ENCODE measurements around the gene SEC22C. TPM values are rescaled to one million over a fixed set of nuclear protein-coding genes. Genes with fewer than 3 reads are reported as not detected.

The SEC22C gene
- total RNA-seq, 2 donors from 2014 or later: 47.1 to 49.7 TPM

DNA sequence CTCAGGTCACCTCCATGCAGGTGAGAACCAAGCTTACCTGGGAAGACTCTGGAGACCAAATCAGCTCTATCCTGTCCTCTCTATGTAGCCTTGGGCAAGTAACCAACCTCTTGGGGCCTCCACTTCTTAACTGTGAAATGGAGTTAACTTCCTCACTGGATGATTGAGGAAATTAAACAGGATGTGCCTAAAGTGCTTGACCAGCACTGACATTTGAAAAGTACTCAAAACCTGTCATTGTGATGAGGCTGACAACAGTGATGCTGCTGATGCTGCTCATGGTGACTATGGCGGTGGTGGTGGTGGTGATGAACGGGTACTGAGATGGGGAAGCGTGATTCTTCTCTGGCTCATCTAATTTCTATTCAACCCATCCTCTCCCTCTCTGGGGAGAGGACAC lies 57.0 kb downstream of the SEC22C start:
- H3K27ac Mint-ChIP-seq: no peak overlapping the region
- ATAC-seq: no peak

DNA sequence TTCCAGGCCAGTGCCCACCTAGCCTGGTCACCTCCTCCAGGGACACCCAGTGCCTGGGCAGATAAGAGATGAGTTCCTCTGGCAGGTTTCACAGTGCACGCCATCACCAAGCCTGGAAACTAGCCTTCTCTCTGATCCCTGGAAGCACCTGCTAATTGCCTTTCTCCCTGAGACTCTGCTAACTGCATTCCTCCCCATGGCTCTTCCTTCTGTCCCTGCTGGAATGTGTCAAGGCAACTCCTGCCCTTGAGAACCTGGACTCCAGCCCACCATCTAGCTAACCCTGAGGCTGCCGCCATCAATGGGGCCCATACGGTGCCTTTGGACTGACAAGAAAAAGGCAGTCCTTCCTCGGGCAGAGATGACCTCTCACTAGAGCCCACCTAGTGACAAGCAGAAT lies 60.9 kb downstream of the SEC22C start:
- no peak for DNase-seq (ENCODE audit: low spot score)
- Mint-ChIP-seq H3K4me1 (ENCODE audit: low read depth in 2 of 2) (no peaks in the 10 kb centered on the region), H3K36me3 (no peaks in the 10 kb centered on the region), H3K9me3 (no peaks in the 10 kb centered on the region), H3K27ac (no peak overlapping the region), H3K4me3 (no peak overlapping the region), H3K27me3 (no peaks in the 10 kb centered on the region)
- ATAC-seq: no peak

More for the DNA sequence above, 57.0 kb downstream of the SEC22C start:
- H3K4me3 Mint-ChIP-seq: no peak overlapping the region
- no peaks in the 10 kb centered on the region for H3K9me3 Mint-ChIP-seq
- no peaks in the 10 kb centered on the region for H3K36me3 Mint-ChIP-seq
- no peaks in the 10 kb centered on the region for H3K27me3 Mint-ChIP-seq
- DNase-seq (ENCODE audit: low spot score): no peak
- H3K4me1 Mint-ChIP-seq (ENCODE audit: low read depth in 2 of 2): peaks cover 4 to 7% of the 10 kb centered on the region in 2 donors

DNA sequence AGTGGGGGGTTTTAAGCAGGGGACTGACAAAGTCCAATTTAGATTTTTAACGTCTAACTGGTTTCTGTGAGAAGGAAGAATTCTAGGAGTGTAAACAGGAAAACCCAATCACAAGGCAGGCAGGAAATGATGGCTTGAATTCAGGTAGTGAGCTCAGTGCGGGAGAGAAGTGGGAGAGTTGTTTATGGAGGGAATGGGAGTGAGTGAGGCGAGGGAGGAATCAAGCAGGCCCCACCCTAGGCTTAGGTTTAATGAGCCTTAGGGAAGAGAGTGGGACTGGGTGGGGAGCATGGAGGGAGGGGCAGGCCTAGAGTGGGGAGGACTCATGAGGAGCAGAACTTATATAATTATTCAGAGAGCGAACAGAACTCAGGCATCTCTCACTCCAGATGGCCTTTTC lies 61.4 kb downstream of the SEC22C start:
- no peaks in the 10 kb centered on the region for H3K4me1 Mint-ChIP-seq (ENCODE audit: low read depth in 2 of 2)
- H3K4me3 Mint-ChIP-seq: no peak overlapping the region
- H3K27me3 Mint-ChIP-seq: no peaks in the 10 kb centered on the region
- no peak overlapping the region for H3K27ac Mint-ChIP-seq
- DNase-seq (ENCODE audit: low spot score) (no peak), ATAC-seq (no peak)
- no peaks in the 10 kb centered on the region for H3K9me3 Mint-ChIP-seq
- H3K36me3 Mint-ChIP-seq: no peaks in the 10 kb centered on the region

DNA sequence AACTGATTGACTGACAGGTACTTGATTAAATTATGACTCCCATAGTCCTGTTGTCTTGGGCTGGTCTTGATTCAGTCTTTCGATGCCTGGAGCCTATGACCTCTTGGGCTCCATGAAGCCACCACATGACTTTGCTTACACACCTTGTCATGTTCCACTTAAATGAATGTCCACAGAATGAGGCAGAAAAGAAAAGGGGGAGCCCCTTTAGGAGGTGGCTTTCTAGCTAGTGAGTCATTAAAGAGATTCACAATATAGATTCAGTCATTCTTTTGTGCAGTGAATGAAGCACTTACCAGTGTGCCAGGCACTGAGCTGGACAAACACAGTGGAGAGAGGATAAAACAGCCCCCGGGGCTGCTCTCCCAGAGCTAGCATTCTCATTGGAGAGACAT lies 62.2 kb downstream of the SEC22C start:
- no peaks in the 10 kb centered on the region for H3K4me1 Mint-ChIP-seq (ENCODE audit: low read depth in 2 of 2)
- no peaks in the 10 kb centered on the region for H3K36me3 Mint-ChIP-seq
- no peak overlapping the region for H3K4me3 Mint-ChIP-seq
- no peaks in the 10 kb centered on the region for H3K27me3 Mint-ChIP-seq
- H3K27ac Mint-ChIP-seq: no peak overlapping the region
- DNase-seq (ENCODE audit: low spot score) (no peak), ATAC-seq (no peak)
- no peaks in the 10 kb centered on the region for H3K9me3 Mint-ChIP-seq

DNA sequence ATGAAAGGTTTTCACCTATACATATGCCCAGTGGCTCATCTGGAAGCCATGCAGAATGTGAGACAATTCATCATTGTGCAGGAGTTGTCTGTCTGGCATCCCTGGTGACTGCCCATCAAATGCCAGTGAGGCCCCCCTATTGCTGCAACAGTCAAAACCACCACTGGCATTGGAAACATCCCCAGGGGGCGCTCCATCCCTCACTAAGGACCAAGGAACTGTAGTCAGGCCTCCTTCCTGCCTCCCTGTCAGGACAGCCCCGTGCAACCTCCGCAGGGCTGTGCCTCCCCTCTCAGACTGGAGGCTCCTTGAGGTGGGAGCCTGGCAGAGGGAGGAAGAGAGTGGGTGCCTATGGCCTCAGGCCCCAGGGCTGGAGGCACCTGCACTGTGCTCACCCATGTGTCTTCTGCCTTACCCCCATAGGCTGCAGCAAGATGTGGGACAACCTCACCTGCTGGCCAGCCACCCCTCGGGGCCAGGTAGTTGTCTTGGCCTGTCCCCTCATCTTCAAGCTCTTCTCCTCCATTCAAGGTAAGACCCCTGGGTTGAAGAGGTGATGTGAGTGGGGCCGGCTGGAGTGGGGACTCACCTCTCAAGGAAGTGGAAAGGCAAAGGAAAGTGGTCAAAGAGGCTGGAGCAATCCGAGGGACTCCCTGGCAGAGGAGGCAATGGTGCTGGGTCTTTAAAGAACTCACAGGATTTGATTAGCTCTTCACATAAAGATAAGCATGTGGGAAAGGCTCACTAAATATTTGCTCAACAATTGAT lies 62.8 kb downstream of the SEC22C start:
- DNase-seq (ENCODE audit: low spot score) (no peak), ATAC-seq (peak in 1 of 2 donors; percentile 12)
- Mint-ChIP-seq H3K27me3 (no peaks in the 10 kb centered on the region), H3K36me3 (no peaks in the 10 kb centered on the region), H3K4me3 (no peak overlapping the region), H3K4me1 (ENCODE audit: low read depth in 2 of 2) (no peaks in the 10 kb centered on the region), H3K9me3 (no peaks in the 10 kb centered on the region), H3K27ac (no peak overlapping the region)

DNA sequence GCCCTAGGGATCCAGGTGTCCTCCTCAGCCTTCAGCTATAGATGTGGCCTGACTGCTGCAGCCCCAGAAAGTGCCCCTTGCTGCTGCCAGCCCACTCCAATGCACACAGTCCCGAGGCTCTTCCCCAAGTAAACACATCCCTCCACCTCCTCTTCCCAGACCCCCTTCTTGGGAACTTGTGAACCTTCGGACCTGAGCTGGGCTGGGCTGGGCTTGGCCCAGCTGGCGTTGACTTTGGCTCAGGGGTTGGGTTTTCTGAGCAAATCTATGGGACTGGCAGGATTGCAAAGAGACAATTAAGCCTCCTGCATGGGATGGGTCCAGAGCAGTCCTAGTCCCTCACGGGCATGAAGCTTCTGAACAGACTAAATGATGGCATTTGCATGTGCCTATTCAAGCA lies 64.7 kb downstream of the SEC22C start:
- Mint-ChIP-seq H3K9me3 (no peaks in the 10 kb centered on the region), H3K36me3 (no peaks in the 10 kb centered on the region), H3K27ac (no peak overlapping the region), H3K4me3 (no peak overlapping the region), H3K4me1 (ENCODE audit: low read depth in 2 of 2) (no peaks in the 10 kb centered on the region), H3K27me3 (no peaks in the 10 kb centered on the region)
- no peak for ATAC-seq
- no peak for DNase-seq (ENCODE audit: low spot score)

DNA sequence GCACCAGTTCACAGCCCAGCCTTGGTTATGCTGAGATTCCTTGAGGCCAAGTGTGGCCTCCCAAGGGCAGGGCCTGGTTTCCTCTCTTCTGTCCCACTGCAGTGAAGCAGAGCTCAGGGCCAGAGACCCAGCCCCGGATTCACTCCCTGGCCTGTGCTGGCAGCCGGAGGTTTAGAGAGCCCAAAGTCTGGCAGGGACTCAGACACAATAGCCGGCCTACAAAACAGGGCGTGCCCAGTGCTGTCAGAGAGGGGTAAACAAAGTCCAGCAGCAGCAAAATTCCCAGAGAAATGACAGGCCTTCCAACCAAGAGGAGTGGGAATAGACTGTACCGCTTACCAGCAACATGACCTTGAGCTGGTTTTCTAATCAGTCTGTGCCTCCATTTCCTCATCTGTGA lies 65.3 kb downstream of the SEC22C start:
- H3K36me3 Mint-ChIP-seq: no peaks in the 10 kb centered on the region
- H3K9me3 Mint-ChIP-seq: no peaks in the 10 kb centered on the region
- H3K4me1 Mint-ChIP-seq (ENCODE audit: low read depth in 2 of 2): no peaks in the 10 kb centered on the region
- DNase-seq (ENCODE audit: low spot score) (no peak), ATAC-seq (no peak)
- no peak overlapping the region for H3K27ac Mint-ChIP-seq
- no peak overlapping the region for H3K4me3 Mint-ChIP-seq
- H3K27me3 Mint-ChIP-seq: no peaks in the 10 kb centered on the region

DNA sequence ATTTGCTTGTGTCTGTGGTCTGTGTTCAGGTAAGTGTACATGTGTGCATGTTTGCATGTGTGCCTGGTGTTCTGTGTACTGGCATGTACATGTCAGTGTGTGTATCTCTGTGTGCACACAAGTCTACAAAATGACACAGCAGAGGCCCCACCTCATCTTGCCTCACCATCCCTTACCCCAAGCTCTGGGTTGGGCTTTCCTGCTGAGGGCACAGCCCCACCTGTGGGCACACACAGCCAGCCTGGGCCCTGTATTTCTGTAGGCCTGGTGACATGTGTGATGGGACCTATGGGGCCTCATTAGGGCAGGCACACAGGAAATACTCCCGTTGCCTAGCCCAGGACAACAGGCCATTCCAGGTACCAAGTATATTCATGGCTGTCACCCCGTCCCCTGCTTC lies 65.8 kb downstream of the SEC22C start:
- Mint-ChIP-seq H3K27ac (no peak overlapping the region), H3K36me3 (no peaks in the 10 kb centered on the region), H3K4me1 (ENCODE audit: low read depth in 2 of 2) (no peaks in the 10 kb centered on the region), H3K4me3 (no peak overlapping the region), H3K9me3 (no peaks in the 10 kb centered on the region), H3K27me3 (no peaks in the 10 kb centered on the region)
- no peak for DNase-seq (ENCODE audit: low spot score)
- ATAC-seq: no peak

DNA sequence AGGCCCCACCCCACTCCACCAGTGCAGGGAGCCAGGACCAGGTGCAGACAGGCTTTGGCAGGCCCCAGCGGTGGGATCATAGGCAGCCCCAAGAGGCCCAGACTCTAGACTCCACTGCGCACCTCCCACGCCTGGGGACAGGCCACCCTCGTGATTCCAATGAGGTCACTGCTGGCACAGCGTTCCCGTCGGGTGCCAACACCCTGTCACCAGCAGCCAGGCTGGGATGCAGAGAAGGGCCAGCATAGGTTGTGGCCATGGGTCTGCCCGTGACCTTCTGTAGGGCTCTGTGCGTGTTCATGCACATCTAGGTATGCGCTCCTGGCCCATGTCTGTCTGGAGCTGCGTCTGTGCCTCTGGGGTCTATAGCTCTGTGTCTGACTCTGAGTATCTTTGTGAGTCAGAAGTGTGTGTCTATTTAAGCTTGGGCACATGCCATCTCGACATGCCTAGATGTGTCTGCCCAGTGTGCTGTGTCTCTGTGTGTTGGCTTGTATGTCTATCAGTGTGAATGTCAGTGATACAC lies 66.3 kb downstream of the SEC22C start:
- peaks cover 0 to under 1% of the 10 kb centered on the region in 2 donors for H3K27me3 Mint-ChIP-seq
- no peaks in the 10 kb centered on the region for H3K9me3 Mint-ChIP-seq
- H3K36me3 Mint-ChIP-seq: no peaks in the 10 kb centered on the region
- no peak overlapping the region for H3K4me3 Mint-ChIP-seq
- H3K27ac Mint-ChIP-seq: no peak overlapping the region
- H3K4me1 Mint-ChIP-seq (ENCODE audit: low read depth in 2 of 2): no peaks in the 10 kb centered on the region
- DNase-seq (ENCODE audit: low spot score) (no peak), ATAC-seq (peak in 1 of 2 donors; percentile 43)

DNA sequence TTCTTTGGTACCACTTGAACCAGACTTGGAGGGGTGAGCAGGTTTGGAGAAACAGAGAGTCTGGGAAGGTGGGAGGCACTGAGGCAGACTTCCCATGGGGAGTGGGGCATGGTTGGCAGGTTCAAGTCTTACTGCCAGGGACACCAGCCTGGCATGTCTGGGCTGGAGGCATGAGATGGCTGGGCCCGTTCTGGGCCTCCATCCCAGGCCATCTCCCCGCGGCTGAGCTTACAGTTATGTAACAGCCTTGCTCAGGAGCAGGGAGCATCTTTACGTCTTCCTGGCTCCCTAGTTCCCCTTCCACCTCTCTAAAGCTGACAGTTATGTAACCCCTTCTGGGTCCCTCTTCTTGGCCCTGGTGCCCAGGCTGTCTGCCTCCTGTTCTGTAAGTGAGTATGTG lies 66.9 kb downstream of the SEC22C start:
- no peak overlapping the region for H3K27ac Mint-ChIP-seq
- ATAC-seq: no peak

DNA sequence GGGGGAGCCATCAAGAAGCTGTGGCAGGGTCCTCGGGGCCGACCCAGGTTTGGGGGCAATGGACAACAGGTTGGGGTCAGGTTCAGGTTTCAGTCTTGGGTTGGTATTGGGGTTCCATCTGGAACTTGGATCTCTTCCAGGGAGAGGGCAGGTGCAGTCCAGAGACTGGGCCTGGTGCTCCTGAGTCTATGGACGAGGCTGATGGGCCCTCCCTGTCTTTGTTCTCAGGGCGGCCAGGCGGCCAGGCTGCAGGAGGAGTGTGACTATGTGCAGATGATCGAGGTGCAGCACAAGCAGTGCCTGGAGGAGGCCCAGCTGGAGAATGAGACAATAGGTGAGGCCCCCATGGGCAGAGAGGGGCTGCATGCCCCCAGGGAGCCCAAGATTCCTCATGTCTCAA lies 68.2 kb downstream of the SEC22C start:
- no peaks in the 10 kb centered on the region for H3K4me1 Mint-ChIP-seq (ENCODE audit: low read depth in 2 of 2)
- no peak overlapping the region for H3K27ac Mint-ChIP-seq
- H3K27me3 Mint-ChIP-seq: peaks cover 13 to 14% of the 10 kb centered on the region in 2 donors
- no peaks in the 10 kb centered on the region for H3K9me3 Mint-ChIP-seq
- no peak overlapping the region for H3K4me3 Mint-ChIP-seq
- no peaks in the 10 kb centered on the region for H3K36me3 Mint-ChIP-seq
- ATAC-seq (no peak), DNase-seq (ENCODE audit: low spot score) (no peak)

More for the DNA sequence above, 66.9 kb downstream of the SEC22C start:
- Mint-ChIP-seq H3K4me1 (ENCODE audit: low read depth in 2 of 2) (no peaks in the 10 kb centered on the region), H3K4me3 (no peak overlapping the region), H3K9me3 (no peaks in the 10 kb centered on the region), H3K36me3 (no peaks in the 10 kb centered on the region), H3K27me3 (peaks cover 4 to 6% of the 10 kb centered on the region in 2 donors)
- DNase-seq (ENCODE audit: low spot score): no peak

DNA sequence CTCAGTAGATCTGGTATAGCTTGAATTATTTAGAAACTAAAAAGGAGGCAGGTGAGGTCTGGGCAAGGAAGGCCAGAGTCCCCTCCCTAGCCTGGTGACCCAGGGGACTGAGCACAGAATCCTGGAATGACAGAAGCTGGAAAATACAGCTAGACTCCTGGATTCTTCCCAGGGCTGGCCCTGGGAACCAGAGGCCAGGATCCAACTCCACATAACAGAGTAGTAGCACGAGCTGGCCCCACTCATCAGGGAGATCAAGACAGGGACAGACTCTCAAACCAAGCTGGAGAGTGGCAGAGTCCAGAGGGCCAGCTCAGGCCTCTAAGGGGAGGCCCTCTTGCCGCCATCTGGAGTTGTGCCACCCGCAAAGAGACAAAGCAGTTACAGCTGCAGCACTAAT lies 68.6 kb downstream of the SEC22C start:
- Mint-ChIP-seq H3K27me3 (peaks cover 14 to 15% of the 10 kb centered on the region in 2 donors), H3K4me1 (ENCODE audit: low read depth in 2 of 2) (no peaks in the 10 kb centered on the region), H3K4me3 (no peak overlapping the region), H3K9me3 (no peaks in the 10 kb centered on the region), H3K27ac (no peak overlapping the region), H3K36me3 (no peaks in the 10 kb centered on the region)
- DNase-seq (ENCODE audit: low spot score) (no peak), ATAC-seq (no peak)

DNA sequence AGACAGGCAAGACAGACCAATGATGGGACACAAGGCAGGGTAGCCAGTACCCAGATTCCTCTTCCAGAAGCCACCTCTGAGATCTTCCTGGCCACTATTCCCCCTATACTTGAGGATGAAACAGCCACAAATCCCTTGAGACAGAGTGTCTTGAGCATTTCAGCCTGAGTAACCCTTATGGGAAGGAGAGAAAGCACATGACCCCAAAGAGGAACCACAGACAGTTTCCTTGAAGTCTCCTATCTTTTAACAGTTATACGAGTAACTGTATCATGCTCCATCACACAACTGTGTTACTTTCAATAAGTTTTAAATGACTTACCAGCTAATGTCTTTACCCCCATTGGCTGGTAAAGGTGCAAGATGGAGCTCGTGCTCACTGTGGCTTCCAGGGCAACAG lies 70.0 kb downstream of the SEC22C start:
- DNase-seq (ENCODE audit: low spot score): no peak

DNA sequence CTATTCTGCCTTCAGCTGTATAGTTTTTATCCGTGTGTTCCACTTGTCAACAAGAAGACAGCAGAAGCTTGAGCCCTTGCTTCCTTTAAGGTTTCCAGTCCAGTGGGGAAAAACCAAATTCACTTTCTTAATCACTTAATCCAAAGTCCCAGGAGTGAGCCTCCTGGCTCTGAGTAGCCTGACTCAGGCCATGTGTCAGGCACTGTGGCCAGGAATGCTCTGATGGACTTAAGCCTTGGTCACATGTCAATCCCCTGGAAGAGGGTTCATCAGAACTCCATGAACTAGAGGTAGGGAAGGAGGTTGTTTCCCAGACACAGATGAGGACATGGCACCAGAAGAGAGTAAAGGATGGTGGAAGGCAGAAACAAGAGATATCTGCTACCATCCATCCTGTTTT lies 70.6 kb downstream of the SEC22C start:
- Mint-ChIP-seq H3K4me3 (no peak overlapping the region), H3K36me3 (no peaks in the 10 kb centered on the region), H3K27me3 (peaks cover 15 to 24% of the 10 kb centered on the region in 2 donors), H3K27ac (no peak overlapping the region), H3K9me3 (no peaks in the 10 kb centered on the region), H3K4me1 (ENCODE audit: low read depth in 2 of 2) (no peaks in the 10 kb centered on the region)
- no peak for ATAC-seq
- no peak for DNase-seq (ENCODE audit: low spot score)

More for the DNA sequence above, 70.0 kb downstream of the SEC22C start:
- H3K36me3 Mint-ChIP-seq: no peaks in the 10 kb centered on the region
- no peak overlapping the region for H3K4me3 Mint-ChIP-seq
- H3K27me3 Mint-ChIP-seq: peaks cover 15 to 24% of the 10 kb centered on the region in 2 donors
- no peak overlapping the region for H3K27ac Mint-ChIP-seq
- H3K9me3 Mint-ChIP-seq: no peaks in the 10 kb centered on the region
- no peaks in the 10 kb centered on the region for H3K4me1 Mint-ChIP-seq (ENCODE audit: low read depth in 2 of 2)
- no peak for ATAC-seq

DNA sequence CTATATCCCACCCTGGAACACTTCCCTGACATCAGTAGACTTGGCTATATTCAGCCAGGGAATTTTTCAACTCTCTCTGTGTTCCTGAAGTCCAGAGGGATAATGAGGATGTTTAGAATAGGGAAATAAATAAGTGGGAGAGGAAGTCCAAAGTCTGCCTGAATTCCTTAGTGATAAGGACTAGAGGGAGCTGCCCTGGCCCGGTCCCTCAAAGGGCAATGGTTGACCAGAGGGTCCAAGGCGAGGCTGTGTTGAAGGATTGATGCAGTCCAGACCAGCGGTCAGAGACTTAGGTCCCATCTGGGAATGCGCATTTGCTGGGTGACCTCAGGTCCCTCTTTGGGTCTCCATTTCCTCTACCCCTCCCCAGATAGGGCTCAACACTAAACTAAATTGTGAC lies 71.4 kb downstream of the SEC22C start:
- Mint-ChIP-seq H3K27ac (no peak overlapping the region), H3K36me3 (no peaks in the 10 kb centered on the region)

More for the DNA sequence above, 71.4 kb downstream of the SEC22C start:
- no peaks in the 10 kb centered on the region for H3K4me1 Mint-ChIP-seq (ENCODE audit: low read depth in 2 of 2)
- no peaks in the 10 kb centered on the region for H3K9me3 Mint-ChIP-seq
- DNase-seq (ENCODE audit: low spot score) (no peak), ATAC-seq (no peak)
- H3K4me3 Mint-ChIP-seq: no peak overlapping the region
- H3K27me3 Mint-ChIP-seq: peaks cover 15 to 24% of the 10 kb centered on the region in 2 donors

Data from natural killer cell treated with Interleukin-12 subunit alpha and Interleukin-12 subunit beta and Interleukin-15 and Interleukin-18, amount 100 ng/mL, for 72 hours (primary cell).